Gastroesophageal sphincter (tissue), 3 donors: ENCODE data around the gene LIPG.

Experiments
- CTCF ChIP-seq, 4 experiments: fragments of 200-600 bp in 2 of 4; fragments of 450-650 bp in 2 of 4; sonication (generic) in 1 of 4; IDR thresholded peaks; one replicate each; pipeline ENCODE4 v1.5.1; 2017 to 2019; ENCODE audit warnings: antibody characterized with exemption in 4 of 4, mild to moderate bottlenecking in 2 of 4, moderate library complexity in 2 of 4
- POLR2A ChIP-seq, 2 donors: fragments of 450-650 bp; IDR thresholded peaks; one replicate each; pipeline ENCODE4 v1.6.1; 2017; ENCODE audit warnings: antibody characterized with exemption in 2 of 2, mild to moderate bottlenecking in 2 of 2, moderate library complexity in 1 of 2

DNA sequence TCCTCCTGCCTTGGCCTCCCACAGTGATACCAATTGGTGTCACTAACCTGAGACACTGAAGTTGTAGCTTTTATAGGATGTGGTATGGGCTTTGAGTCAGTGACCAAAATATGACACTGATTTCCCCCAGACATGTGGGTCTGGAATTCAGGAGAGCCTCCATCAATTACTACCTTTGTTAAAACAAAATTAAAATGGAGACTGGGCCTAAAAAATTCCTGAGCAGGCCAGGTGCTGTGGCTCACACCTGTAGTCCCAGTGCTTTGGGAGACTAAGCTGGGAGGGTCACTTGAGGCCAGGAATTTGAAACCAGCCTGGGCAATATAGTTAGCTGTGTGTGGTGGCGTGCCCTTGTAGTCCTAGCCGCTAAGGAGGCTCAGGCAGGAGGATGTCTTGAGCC lies 36.9 kb upstream of the LIPG start:
- TF ChIP-seq POLR2A (IDR thresholded peaks at IDR 0.05) (no peak), CTCF (IDR thresholded peaks at IDR 0.05) (no peak)
